GM12878 (cell line): ENCODE measurements around the gene AGBL4. TPM values are rescaled to one million over a fixed set of nuclear protein-coding genes. Genes with fewer than 3 reads are reported as not detected.

Source experiments
- ATAC-seq: fragments of 200-7000 bp; cut with Tn5 transposase; 3 replicates; pipeline ENCODE4 v1.9.1; 2020; ENCODE audit warnings: mild to moderate bottlenecking, moderate library complexity
- BruUV-seq: library from RNA; stranded (reverse); fragments of 400-500 nt; replicated peaks from 2 replicates; lab custom pipeline; 2021; lab: Mats Ljungman, UMichigan
- CTCF ChIA-PET: fragments of 300-600 bp; sonication (Branson Sonifier 250); formaldehyde crosslinking; extraction: SDS; loops from one replicate; lab custom pipeline; 2021; ENCODE audit warnings: inconsistent platforms; lab: Yijun Ruan, JAX
- POLR2A ChIA-PET: fragments of 350-600 bp; formaldehyde crosslinking; extraction: SDS; loops from one replicate; lab custom pipeline; 2021; ENCODE audit warnings: inconsistent platforms; lab: Charles Lee
- RAD21 ChIA-PET: fragments of 300-600 bp; sonication (Branson Sonifier 250); formaldehyde crosslinking; loops from one replicate; lab custom pipeline; 2023; ENCODE audit warnings: antibody characterized with exemption; ENCODE audit not compliant: unreplicated experiment; lab: Charles Lee
- SMC1A ChIA-PET: fragments of 300-600 bp; sonication (Branson Sonifier 250); formaldehyde crosslinking; loops from one replicate; lab custom pipeline; 2023; ENCODE audit not compliant: unreplicated experiment, uncharacterized antibody; lab: Charles Lee
- DNase-seq: peaks from one replicate; pipeline ENCODE4 v3.0.0-alpha.2; 2011; ENCODE audit warnings: low read depth, low spot score
- FAIRE-seq: peaks from 3 replicates; lab custom pipeline; 2011; peaks lifted over from hg19 to GRCh38; lab: Jason Lieb, UNC
- H2AFZ ChIP-seq: 2 replicates; pipeline ENCODE4 v1.6.0; 2011; ENCODE audit warnings: low read depth, low read length, control low read depth; ENCODE audit not compliant: control insufficient read depth
- H3K27ac ChIP-seq: 2 replicates; pipeline ENCODE4 v1.5.1; 2011; ENCODE audit warnings: control low read depth; ENCODE audit not compliant: control insufficient read depth, insufficient read depth
- H3K27me3 ChIP-seq, 2 experiments: replicated peaks in 1 of 2; 2 replicates each; pipeline versions ENCODE4 v1.6.0 to v1.6.1; 2011; ENCODE audit warnings: low read length in 1 of 2; ENCODE audit not compliant: control insufficient read depth in 2 of 2, insufficient read depth in 2 of 2
- H3K36me3 ChIP-seq, 2 experiments: 2 replicates each; pipeline ENCODE4 v1.5.1; 2011; ENCODE audit warnings: low read length in 1 of 2; ENCODE audit not compliant: control insufficient read depth in 2 of 2, insufficient read depth in 2 of 2
- H3K4me1 ChIP-seq: 2 replicates; pipeline ENCODE4 v1.6.1; 2011; ENCODE audit warnings: mild to moderate bottlenecking, low read length, moderate library complexity, mixed read lengths; ENCODE audit not compliant: control insufficient read depth, insufficient read depth
- H3K4me2 ChIP-seq: 2 replicates; pipeline ENCODE4 v1.6.0; 2011; ENCODE audit warnings: control low read depth; ENCODE audit not compliant: control insufficient read depth, insufficient read depth
- H3K4me3 ChIP-seq: fragments of 200-600 bp; sonication (generic); 2 replicates; pipeline ENCODE4 v1.5.1; 2016
- H3K79me2 ChIP-seq: 2 replicates; pipeline ENCODE4 v1.6.0; 2011; ENCODE audit warnings: low read length; ENCODE audit not compliant: control insufficient read depth, insufficient read depth
- H3K9ac ChIP-seq: 2 replicates; pipeline ENCODE4 v1.8.0; 2011; ENCODE audit warnings: low read length, control low read depth, mixed read lengths; ENCODE audit not compliant: control insufficient read depth, insufficient read depth
- H3K9me3 ChIP-seq: replicated peaks from 3 replicates; pipeline ENCODE4 v1.5.1; 2011; ENCODE audit warnings: mild to moderate bottlenecking, low read length; ENCODE audit not compliant: control insufficient read depth, insufficient read depth
- H4K20me1 ChIP-seq: 2 replicates; pipeline ENCODE4 v1.6.0; 2011; ENCODE audit not compliant: control insufficient read depth, insufficient read depth
- HCFC1 ChIP-seq: fragments of 150-350 bp; IDR thresholded peaks from 2 replicates; pipeline ENCODE4 v1.6.1; 2014; ENCODE audit warnings: low read length
- IKZF1 ChIP-seq: fragments of 450-650 bp; conservative IDR thresholded peaks from 2 replicates; pipeline ENCODE4 v1.6.1; 2017; ENCODE audit warnings: antibody characterized with exemption, mild to moderate bottlenecking
- ZBED1 ChIP-seq: IDR thresholded peaks from 2 replicates; pipeline ENCODE4 v1.6.1; 2016; ENCODE audit warnings: borderline replicate concordance
- ZSCAN29 ChIP-seq: fragments of 450-650 bp; IDR thresholded peaks from 2 replicates; pipeline ENCODE4 v1.6.1; 2017; ENCODE audit warnings: mild to moderate bottlenecking, moderate library complexity
- WGBS: methylation state at CpG from one replicate; pipeline ENCODE4 v1.1.6; 2016; ENCODE audit warnings: low lambda C conversion rate; ENCODE audit not compliant: insufficient replicate concordance, insufficient coverage; ENCODE audit errors: missing lambda C conversion rate; 5-methylcytosine and 5-hydroxymethylcytosine counted together
- in situ Hi-C: fragments of 300-500 bp; cut with MboI; formaldehyde crosslinking; loops from 9 replicates; pipeline ENCODE4 v1.14.3; 2018; ENCODE audit warnings: mixed read lengths
- intact Hi-C: fragments of 100-400 bp; cut with micrococcal nuclease; formaldehyde crosslinking; loops from one replicate; pipeline ENCODE4 v1.14.2; 2022; ENCODE audit not compliant: unreplicated experiment
- polyA plus RNA-seq, 11 experiments: library from polyadenylated mRNA; depleted of rRNA in 4 of 11; unstranded in 6 of 11; stranded (reverse) in 5 of 11; fragments of >200 nt; fragmentation: Nextera tagmentation in 4 of 11; fragmentation: Illumina TruSeq in 1 of 11; extraction: Ambion mirVana in 4 of 11; extraction: Trizol in 1 of 11; gene quantifications; 1 replicate in 1 of 11; 2 replicates in 10 of 11; pipeline versions ENCODE4 v1.2.1 to v1.2.3, GENCODE V29; 2011 to 2016; ENCODE audit warnings: inconsistent platforms in 2 of 11, missing spikeins in 2 of 11, low read depth in 1 of 11
- total RNA-seq, 4 experiments: library from RNA; depleted of rRNA in 3 of 4; stranded (reverse); fragments of >200 nt in 3 of 4; fragmentation: Illumina TruSeq in 1 of 4; extraction: Trizol in 1 of 4; gene quantifications; 2 replicates each; pipeline versions ENCODE4 v1.2.1 to v1.2.3, GENCODE V29; 2013 to 2021
- TF ChIP-seq, protein P1 (sequence below): IDR thresholded peaks from 2 replicates; pipeline ENCODE4 v1.6.1; 2012; ENCODE audit warnings: mild to moderate bottlenecking, low read depth, low read length
- TF ChIP-seq, protein P2 (sequence below): IDR thresholded peaks from 2 replicates; pipeline ENCODE4 v1.6.1; 2011; ENCODE audit warnings: low read depth, low read length, improper control_type of control experiment, borderline replicate concordance
- TF ChIP-seq, protein P3 (sequence below): fragments of 450-650 bp; conservative IDR thresholded peaks from 2 replicates; pipeline ENCODE4 v1.6.1; 2017; ENCODE audit warnings: mild to moderate bottlenecking, moderate library complexity

The AGBL4 gene
- total and polyA plus RNA-seq, 10 of the 15 experiments (the other 5 are each of a cell fraction or from before 2014, with no cell fraction given) = 0.31 TPM; not detected in 9

- TF ChIP-seq, protein P1, sequence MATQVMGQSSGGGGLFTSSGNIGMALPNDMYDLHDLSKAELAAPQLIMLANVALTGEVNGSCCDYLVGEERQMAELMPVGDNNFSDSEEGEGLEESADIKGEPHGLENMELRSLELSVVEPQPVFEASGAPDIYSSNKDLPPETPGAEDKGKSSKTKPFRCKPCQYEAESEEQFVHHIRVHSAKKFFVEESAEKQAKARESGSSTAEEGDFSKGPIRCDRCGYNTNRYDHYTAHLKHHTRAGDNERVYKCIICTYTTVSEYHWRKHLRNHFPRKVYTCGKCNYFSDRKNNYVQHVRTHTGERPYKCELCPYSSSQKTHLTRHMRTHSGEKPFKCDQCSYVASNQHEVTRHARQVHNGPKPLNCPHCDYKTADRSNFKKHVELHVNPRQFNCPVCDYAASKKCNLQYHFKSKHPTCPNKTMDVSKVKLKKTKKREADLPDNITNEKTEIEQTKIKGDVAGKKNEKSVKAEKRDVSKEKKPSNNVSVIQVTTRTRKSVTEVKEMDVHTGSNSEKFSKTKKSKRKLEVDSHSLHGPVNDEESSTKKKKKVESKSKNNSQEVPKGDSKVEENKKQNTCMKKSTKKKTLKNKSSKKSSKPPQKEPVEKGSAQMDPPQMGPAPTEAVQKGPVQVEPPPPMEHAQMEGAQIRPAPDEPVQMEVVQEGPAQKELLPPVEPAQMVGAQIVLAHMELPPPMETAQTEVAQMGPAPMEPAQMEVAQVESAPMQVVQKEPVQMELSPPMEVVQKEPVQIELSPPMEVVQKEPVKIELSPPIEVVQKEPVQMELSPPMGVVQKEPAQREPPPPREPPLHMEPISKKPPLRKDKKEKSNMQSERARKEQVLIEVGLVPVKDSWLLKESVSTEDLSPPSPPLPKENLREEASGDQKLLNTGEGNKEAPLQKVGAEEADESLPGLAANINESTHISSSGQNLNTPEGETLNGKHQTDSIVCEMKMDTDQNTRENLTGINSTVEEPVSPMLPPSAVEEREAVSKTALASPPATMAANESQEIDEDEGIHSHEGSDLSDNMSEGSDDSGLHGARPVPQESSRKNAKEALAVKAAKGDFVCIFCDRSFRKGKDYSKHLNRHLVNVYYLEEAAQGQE = no peak
- no peak for TF ChIP-seq HCFC1
Measured at GRCh38 chr1:48738356-48738755, 1285.4 kb downstream of the AGBL4 start (continued).

DNA sequence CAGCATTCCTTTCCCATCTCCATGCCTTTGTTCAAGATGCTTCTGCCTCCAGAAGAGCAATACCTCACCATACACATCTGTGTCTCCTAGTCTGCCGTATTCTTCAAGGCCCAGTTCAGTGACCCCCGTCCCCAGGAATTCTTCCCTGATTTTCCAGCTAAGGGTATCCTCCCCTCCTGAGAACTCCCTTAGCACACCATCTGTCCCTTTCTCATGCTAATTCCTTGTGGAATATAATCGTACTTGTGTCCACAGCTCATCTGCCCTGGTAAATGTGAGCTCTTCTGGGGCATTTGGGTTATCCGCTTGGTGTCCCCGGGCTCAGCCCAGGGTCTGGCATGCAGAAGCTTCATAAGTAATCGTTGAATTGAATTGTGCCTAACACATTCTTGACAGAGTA is 1288.0 kb downstream of the AGBL4 start:
- Histone ChIP-seq H3K36me3 (no peaks in the 10 kb centered on the region), H3K27me3 (no peaks in the 10 kb centered on the region; a peak in 1 of 4 replicates), H3K4me2 (no peak overlapping the region), H3K9ac (no peak overlapping the region), H3K27ac (no peak overlapping the region), H2AFZ (no peak overlapping the region), H3K4me1 (peaks cover 1% of the 10 kb centered on the region; the same call in 1 of the 2 replicates), H3K79me2 (no peaks in the 10 kb centered on the region), H3K4me3 (no peak overlapping the region), H4K20me1 (no peaks in the 10 kb centered on the region), H3K9me3 (no peaks in the 10 kb centered on the region)
- in situ Hi-C loops = no loop called here
- FAIRE-seq (no peak), DNase-seq (no peak), ATAC-seq (no peak)
- no TSS peak for BruUV-seq
- intact Hi-C loops = no loop called here
- ChIA-PET RAD21 (no interaction called here), POLR2A (no interaction called here), CTCF (interaction anchor here (0.9 to 1.9 kb wide), 2 partner anchors 8 to 39 kb away, joined by 4 read pairs; no protein-coding TSS in a partner anchor), SMC1A (interaction anchor here (0.7 kb wide), 1 partner anchor 1172 kb away, joined by 6 read pairs; no protein-coding TSS in a partner anchor)
- 50% methylated on average over 6 of the region's 6 CpGs for WGBS
- TF ChIP-seq ZBED1 (no peak), ZSCAN29 (no peak), IKZF1 (no peak)
- TF ChIP-seq, protein P2, sequence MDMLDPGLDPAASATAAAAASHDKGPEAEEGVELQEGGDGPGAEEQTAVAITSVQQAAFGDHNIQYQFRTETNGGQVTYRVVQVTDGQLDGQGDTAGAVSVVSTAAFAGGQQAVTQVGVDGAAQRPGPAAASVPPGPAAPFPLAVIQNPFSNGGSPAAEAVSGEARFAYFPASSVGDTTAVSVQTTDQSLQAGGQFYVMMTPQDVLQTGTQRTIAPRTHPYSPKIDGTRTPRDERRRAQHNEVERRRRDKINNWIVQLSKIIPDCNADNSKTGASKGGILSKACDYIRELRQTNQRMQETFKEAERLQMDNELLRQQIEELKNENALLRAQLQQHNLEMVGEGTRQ = no peak
- TF ChIP-seq, protein P1 = no peak
- TF ChIP-seq, protein P3, sequence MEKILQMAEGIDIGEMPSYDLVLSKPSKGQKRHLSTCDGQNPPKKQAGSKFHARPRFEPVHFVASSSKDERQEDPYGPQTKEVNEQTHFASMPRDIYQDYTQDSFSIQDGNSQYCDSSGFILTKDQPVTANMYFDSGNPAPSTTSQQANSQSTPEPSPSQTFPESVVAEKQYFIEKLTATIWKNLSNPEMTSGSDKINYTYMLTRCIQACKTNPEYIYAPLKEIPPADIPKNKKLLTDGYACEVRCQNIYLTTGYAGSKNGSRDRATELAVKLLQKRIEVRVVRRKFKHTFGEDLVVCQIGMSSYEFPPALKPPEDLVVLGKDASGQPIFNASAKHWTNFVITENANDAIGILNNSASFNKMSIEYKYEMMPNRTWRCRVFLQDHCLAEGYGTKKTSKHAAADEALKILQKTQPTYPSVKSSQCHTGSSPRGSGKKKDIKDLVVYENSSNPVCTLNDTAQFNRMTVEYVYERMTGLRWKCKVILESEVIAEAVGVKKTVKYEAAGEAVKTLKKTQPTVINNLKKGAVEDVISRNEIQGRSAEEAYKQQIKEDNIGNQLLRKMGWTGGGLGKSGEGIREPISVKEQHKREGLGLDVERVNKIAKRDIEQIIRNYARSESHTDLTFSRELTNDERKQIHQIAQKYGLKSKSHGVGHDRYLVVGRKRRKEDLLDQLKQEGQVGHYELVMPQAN = no peak
